Measurements from ENCODE around the gene THEM5.

Gene THEM5

GRCh38 chr1:151839082-151839412, 14.5 kb downstream of the THEM5 start:
- DNase-seq: no peak

GRCh38 chr1:151838222-151839081, 15.1 kb downstream of the THEM5 start:
- no peak for DNase-seq

- DNase-seq: no peak
Measured at GRCh38 chr1:151837884-151838221, 15.7 kb downstream of the THEM5 start.

- DNase-seq: no peak
Measured at GRCh38 chr1:151837197-151837596, 16.3 kb downstream of the THEM5 start.

GRCh38 chr1:151835596-151835995, 17.9 kb downstream of the THEM5 start:
- DNase-seq: no peak

- no peak for DNase-seq
Measured at GRCh38 chr1:151834239-151834638, 19.3 kb downstream of the THEM5 start.

- DNase-seq: no peak
Measured at GRCh38 chr1:151833172-151833900, 20.2 kb downstream of the THEM5 start.

GRCh38 chr1:151832318-151832980, 21.1 kb downstream of the THEM5 start:
- no peak for DNase-seq

- no peak for DNase-seq
Measured at GRCh38 chr1:151831605-151832004, 21.9 kb downstream of the THEM5 start, which contains the start of gene RORC. TSS of gene RORC (minus strand) at chr1:151831802. CDS start at chr1:151831764, 38 bp downstream.

GRCh38 chr1:151831256-151831591, 22.3 kb downstream of the THEM5 start:
- DNase-seq: no peak

- DNase-seq: no peak
Measured at GRCh38 chr1:151830055-151830454, 23.5 kb downstream of the THEM5 start.

GRCh38 chr1:151829352-151830046, 24.0 kb downstream of the THEM5 start:
- DNase-seq: no peak

- DNase-seq: no peak
Measured at GRCh38 chr1:151828921-151829320, 24.6 kb downstream of the THEM5 start.

- DNase-seq: no peak
Measured at GRCh38 chr1:151827853-151828252, 25.7 kb downstream of the THEM5 start.

- no peak for DNase-seq
Measured at GRCh38 chr1:151825751-151826660, 27.5 kb downstream of the THEM5 start.

- no peak for DNase-seq
Measured at GRCh38 chr1:151825204-151825603, 28.3 kb downstream of the THEM5 start.

GRCh38 chr1:151823175-151823574, 30.3 kb downstream of the THEM5 start:
- no peak for DNase-seq

GRCh38 chr1:151822404-151822803, 31.1 kb downstream of the THEM5 start:
- DNase-seq: no peak

- DNase-seq: no peak
Measured at GRCh38 chr1:151820940-151821339, 32.6 kb downstream of the THEM5 start.

GRCh38 chr1:151819976-151820623, 33.4 kb downstream of the THEM5 start:
- no peak for DNase-seq

- no peak for DNase-seq
Measured at GRCh38 chr1:151819227-151819835, 34.2 kb downstream of the THEM5 start.

Measured in NCI-H526 treated with DMSO at 0.1 percent for 48 hours (cell line).